GM12872 (cell line): ENCODE data around the gene SPDYE4.

ENCODE experiments used
- CTCF ChIP-seq: IDR thresholded peaks from 3 replicates; pipeline ENCODE4 v1.5.1; 2011; ENCODE audit warnings: low read depth, mild to moderate bottlenecking, low read length, moderate library complexity; ENCODE audit not compliant: insufficient read depth

The SPDYE4 gene

GRCh38 chr17:8709006-8709405, 49.3 kb downstream of the SPDYE4 start:
- TF ChIP-seq CTCF = no peak

- TF ChIP-seq CTCF = no peak
Measured at GRCh38 chr17:8708025-8708461, 50.3 kb downstream of the SPDYE4 start.

- no peak for TF ChIP-seq CTCF
Measured at GRCh38 chr17:8707332-8708024, 50.9 kb downstream of the SPDYE4 start.

- TF ChIP-seq CTCF = no peak
Measured at GRCh38 chr17:8706431-8706830, 51.9 kb downstream of the SPDYE4 start.

GRCh38 chr17:8705427-8705826, 52.9 kb downstream of the SPDYE4 start:
- no peak for TF ChIP-seq CTCF

GRCh38 chr17:8703001-8703400, 55.3 kb downstream of the SPDYE4 start:
- no peak for TF ChIP-seq CTCF

- TF ChIP-seq CTCF = no peak
Measured at GRCh38 chr17:8701754-8702153, 56.6 kb downstream of the SPDYE4 start.
